CD4-positive, alpha-beta T cell treated with Interleukin-15 for 1 hour (primary cell): ENCODE results near the gene RYR1.

ENCODE experiments used
- DNase-seq: peaks from one replicate; pipeline ENCODE4 v3.0.0-alpha.2; 2020

The RYR1 gene

GRCh38 chr19:38429055-38429810 lies 4.3 kb upstream of the RYR1 start:
- DNase-seq, result no peak

GRCh38 chr19:38429811-38430156 lies 3.7 kb upstream of the RYR1 start:
- DNase-seq, result no peak

GRCh38 chr19:38430931-38431330 lies 2.6 kb upstream of the RYR1 start:
- no peak for DNase-seq

GRCh38 chr19:38434549-38435051 lies 1.1 kb downstream of the RYR1 start:
- DNase-seq, result no peak

GRCh38 chr19:38437295-38437694 lies 3.8 kb downstream of the RYR1 start:
- no peak for DNase-seq

- no peak for DNase-seq
Observed at GRCh38 chr19:38437917-38438316, 4.4 kb downstream of the RYR1 start.

GRCh38 chr19:38440592-38440991 lies 7.1 kb downstream of the RYR1 start:
- DNase-seq, result no peak

- no peak for DNase-seq
Observed at GRCh38 chr19:38441657-38442348, 8.3 kb downstream of the RYR1 start.

GRCh38 chr19:38442736-38443135 lies 9.2 kb downstream of the RYR1 start:
- no peak for DNase-seq

- DNase-seq, result no peak
Observed at GRCh38 chr19:38443458-38443999, 10.0 kb downstream of the RYR1 start.

- no peak for DNase-seq
Observed at GRCh38 chr19:38444026-38444425, 10.5 kb downstream of the RYR1 start.

GRCh38 chr19:38445362-38445761 lies 11.9 kb downstream of the RYR1 start:
- no peak for DNase-seq

- DNase-seq, result no peak
Observed at GRCh38 chr19:38448225-38448624, 14.7 kb downstream of the RYR1 start.

- DNase-seq, result no peak
Observed at GRCh38 chr19:38449518-38449917, 16.0 kb downstream of the RYR1 start.

GRCh38 chr19:38451036-38451435 lies 17.5 kb downstream of the RYR1 start:
- no peak for DNase-seq

- no peak for DNase-seq
Observed at GRCh38 chr19:38451629-38452028, 18.1 kb downstream of the RYR1 start.

- DNase-seq, result peak; percentile 19
Observed at GRCh38 chr19:38452430-38453366, 19.2 kb downstream of the RYR1 start.

- no peak for DNase-seq
Observed at GRCh38 chr19:38453596-38453995, 20.1 kb downstream of the RYR1 start.

GRCh38 chr19:38455031-38455430 lies 21.5 kb downstream of the RYR1 start:
- DNase-seq, result no peak

- no peak for DNase-seq
Observed at GRCh38 chr19:38457202-38457601, 23.7 kb downstream of the RYR1 start.

- no peak for DNase-seq
Observed at GRCh38 chr19:38457690-38458405, 24.4 kb downstream of the RYR1 start.

GRCh38 chr19:38458991-38459390 lies 25.5 kb downstream of the RYR1 start:
- DNase-seq, result no peak
